Adrenal gland (tissue), 12 donors: ENCODE results near the gene MBNL2. TPM values are rescaled to one million over a fixed set of nuclear protein-coding genes. Genes with fewer than 3 reads are reported as not detected.

Source experiments
- DNase-seq, 7 donors: peaks; one replicate each; pipeline ENCODE4 v3.0.0-alpha.2; 2019 to 2020
- H3K27ac ChIP-seq, 5 donors: fragments of 200-600 bp; sonication (generic) in 4 of 5; 1 replicate in 3 of 5; 2 replicates in 2 of 5; pipeline versions ENCODE4 v1.5.1 to v1.8.0; 2016 to 2020; ENCODE audit warnings: mild to moderate bottlenecking in 1 of 5
- H3K27me3 ChIP-seq: fragments of 200-600 bp; 2 replicates; pipeline ENCODE4 v1.8.0; 2021
- H3K36me3 ChIP-seq, 2 donors: fragments of 200-600 bp; replicated peaks in 1 of 2; 1 replicate in 1 of 2; 2 replicates in 1 of 2; pipeline versions ENCODE4 v1.5.1 to v1.8.0; 2018 to 2022
- H3K4me1 ChIP-seq, 2 donors: fragments of 200-600 bp; replicated peaks in 1 of 2; 1 replicate in 1 of 2; 2 replicates in 1 of 2; pipeline versions ENCODE4 v1.5.1 to v1.8.0; 2018 to 2021
- H3K4me3 ChIP-seq, 4 donors: fragments of 200-600 bp; sonication (generic) in 3 of 4; one replicate each; pipeline ENCODE4 v1.5.1; 2016 to 2018
- H3K9me3 ChIP-seq, 3 donors: fragments of 200-600 bp; sonication (generic) in 1 of 3; replicated peaks in 1 of 3; 1 replicate in 2 of 3; 2 replicates in 1 of 3; pipeline versions ENCODE4 v1.5.1 to v1.8.0; 2016 to 2021
- POLR2A ChIP-seq, 2 donors: fragments of 450-650 bp; IDR thresholded peaks; one replicate each; pipeline ENCODE4 v1.6.1; 2017; ENCODE audit warnings: antibody characterized with exemption in 2 of 2, mild to moderate bottlenecking in 2 of 2, moderate library complexity in 1 of 2
- WGBS, 4 donors: extraction: QIAGEN DNeasy Blood & Tissue Kit in 2 of 4; methylation state at CpG; one replicate each; pipeline versions ENCODE4 v1.1.5 to v1.1.7; 2013 to 2017; 5-methylcytosine and 5-hydroxymethylcytosine counted together
- intact Hi-C, 2 donors: fragments of 100-400 bp; cut with DNase I; formaldehyde crosslinking; loops; one replicate each; pipeline versions ENCODE4 v1.14.1 to v1.15.0; 2022 to 2023
- polyA plus RNA-seq, 3 donors: library from polyadenylated mRNA; stranded (reverse); fragments of 200-250 nt in 2 of 3; fragments of 350-450 nt in 1 of 3; fragmentation: Illumina TruSeq in 1 of 3; extraction: RNeasy Lipid Tissue Mini Kit (QIAGEN cat#74804) in 1 of 3; gene quantifications; one replicate each; pipeline ENCODE4 v1.2.3, GENCODE V29; 2013 to 2014
- total RNA-seq, 9 donors: library from RNA; depleted of rRNA in 4 of 9; stranded (reverse); fragments of >200 nt in 4 of 9; fragments of 120-200 nt in 1 of 9; fragmentation: NEBNext Ultra II Directional in 1 of 9; extraction: Animal tissue kit (Norgen Biotek cat#: 25700) in 1 of 9; gene quantifications; one replicate each; pipeline versions ENCODE4 v1.1.0 to v1.2.4, GENCODE V29; 2013 to 2023
- TF ChIP-seq, protein P1 (sequence below), 6 experiments: fragments of 450-650 bp in 4 of 6; fragments of 200-600 bp in 2 of 6; sonication (generic) in 1 of 6; IDR thresholded peaks; 1 replicate in 5 of 6; 2 replicates in 1 of 6; pipeline versions ENCODE4 v1.5.1 to v1.8.0; 2016 to 2021; ENCODE audit warnings: antibody characterized with exemption in 6 of 6, mild to moderate bottlenecking in 2 of 6, moderate library complexity in 1 of 6
- donor health status: healthy with polysubstance abuse.
- donor health status: Bipolar disorder and iron deficiency.
- donor health status: DM: yes; HTN: yes; CAD: no.
- donor health status: DM: no; HTN: no; CAD: no.
- donor health status: DM: no; HTN: no; CAD: no.
- donor health status: DM: yes; HTN: yes; CAD: no.

The MBNL2 gene
- total and polyA plus RNA-seq, 12 donors = 29.2 to 250 (median 130) TPM

DNA sequence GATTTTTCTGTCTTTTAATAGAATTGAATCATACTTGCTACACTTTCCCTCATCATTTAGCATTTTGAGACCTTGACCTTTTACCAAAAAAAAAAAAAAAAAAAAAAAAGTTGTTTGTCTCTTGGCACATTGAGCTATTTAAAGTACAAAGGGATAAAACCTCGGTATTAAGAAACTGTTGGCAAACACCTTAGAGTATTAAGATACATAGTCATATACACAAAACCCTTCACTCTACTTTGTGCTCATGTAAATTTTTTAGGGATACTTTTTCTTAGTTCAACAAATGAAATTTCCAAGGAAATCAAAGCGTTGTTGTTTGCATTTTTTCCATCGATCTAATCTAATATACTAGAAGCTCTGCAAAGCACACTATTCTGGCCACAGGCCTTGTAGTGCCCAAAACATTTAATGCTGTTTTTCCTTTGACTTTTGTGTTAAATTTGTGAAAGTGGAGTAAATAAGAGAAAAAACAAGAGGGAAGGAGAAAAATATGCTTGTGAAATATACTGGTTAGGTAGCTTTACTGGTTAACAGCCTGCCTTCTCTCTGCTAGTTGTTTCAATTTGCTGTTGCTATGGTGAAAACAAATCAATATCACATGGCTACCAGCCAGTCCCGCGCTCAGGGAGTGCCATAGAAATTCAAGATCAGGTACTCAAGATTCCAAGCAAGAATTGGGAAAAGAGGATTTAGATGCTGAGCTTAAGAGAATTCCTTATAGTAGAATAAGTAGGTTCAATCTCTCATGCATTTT lies 2.6 kb downstream of the MBNL2 start:
- Histone ChIP-seq H3K27me3 (no peaks in the 10 kb centered on the region), H3K4me1 (peaks cover 32 to 57% of the 10 kb centered on the region in 2 donors), H3K4me3 (peak overlapping the region in 3 of 4 donors; percentile 63 to 87 (median 81)), H3K9me3 (no peaks in the 10 kb centered on the region), H3K27ac (peak overlapping the region; percentile 66 to 97 (median 94)), H3K36me3 (peaks cover 0 to 8% of the 10 kb centered on the region in 2 donors)
- peak in 2 of 7 donors; percentile 36 to 50 for DNase-seq
- 6 to 11% (median 9%) methylated on average over 5 of the region's 5 CpGs for WGBS, 4 donors
- TF ChIP-seq, protein P1, sequence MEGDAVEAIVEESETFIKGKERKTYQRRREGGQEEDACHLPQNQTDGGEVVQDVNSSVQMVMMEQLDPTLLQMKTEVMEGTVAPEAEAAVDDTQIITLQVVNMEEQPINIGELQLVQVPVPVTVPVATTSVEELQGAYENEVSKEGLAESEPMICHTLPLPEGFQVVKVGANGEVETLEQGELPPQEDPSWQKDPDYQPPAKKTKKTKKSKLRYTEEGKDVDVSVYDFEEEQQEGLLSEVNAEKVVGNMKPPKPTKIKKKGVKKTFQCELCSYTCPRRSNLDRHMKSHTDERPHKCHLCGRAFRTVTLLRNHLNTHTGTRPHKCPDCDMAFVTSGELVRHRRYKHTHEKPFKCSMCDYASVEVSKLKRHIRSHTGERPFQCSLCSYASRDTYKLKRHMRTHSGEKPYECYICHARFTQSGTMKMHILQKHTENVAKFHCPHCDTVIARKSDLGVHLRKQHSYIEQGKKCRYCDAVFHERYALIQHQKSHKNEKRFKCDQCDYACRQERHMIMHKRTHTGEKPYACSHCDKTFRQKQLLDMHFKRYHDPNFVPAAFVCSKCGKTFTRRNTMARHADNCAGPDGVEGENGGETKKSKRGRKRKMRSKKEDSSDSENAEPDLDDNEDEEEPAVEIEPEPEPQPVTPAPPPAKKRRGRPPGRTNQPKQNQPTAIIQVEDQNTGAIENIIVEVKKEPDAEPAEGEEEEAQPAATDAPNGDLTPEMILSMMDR (IDR thresholded peaks at IDR 0.05) = no peak
- no peak for TF ChIP-seq POLR2A (IDR thresholded peaks at IDR 0.05)
- intact Hi-C loops = loop anchor here (5.0 to 10.0 kb wide), 2 partner anchors 130 to 133 kb away; no protein-coding TSS in a partner anchor

DNA sequence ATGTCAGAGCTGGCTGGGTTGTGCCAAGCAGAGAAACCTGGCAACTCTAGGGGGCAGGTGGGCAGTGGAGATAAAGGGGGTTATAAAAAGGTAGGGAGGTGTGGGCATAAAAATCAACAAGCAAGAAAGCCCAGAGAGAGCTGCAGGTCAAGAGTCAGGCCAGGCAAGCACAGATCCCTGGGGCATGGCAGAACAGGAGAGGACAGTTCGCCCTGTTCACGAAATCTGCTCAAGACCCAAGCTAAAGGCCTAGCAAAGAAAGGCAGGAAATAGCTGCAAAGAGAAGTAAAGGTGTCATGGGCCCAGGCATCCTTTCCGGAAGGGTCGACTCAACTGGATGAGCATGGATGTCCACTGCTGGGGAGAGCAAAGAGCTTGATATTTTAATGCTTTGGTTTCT lies 3.4 kb downstream of the MBNL2 start:
- H3K27ac ChIP-seq = peak overlapping the region; percentile 6 to 97 (median 93)
- no peaks in the 10 kb centered on the region for H3K9me3 ChIP-seq
- no peak for DNase-seq
- peaks cover 0 to 8% of the 10 kb centered on the region in 2 donors for H3K36me3 ChIP-seq
- peak overlapping the region in 2 of 4 donors; percentile 6 to 81 for H3K4me3 ChIP-seq
- no peaks in the 10 kb centered on the region for H3K27me3 ChIP-seq
- TF ChIP-seq POLR2A (IDR thresholded peaks at IDR 0.05) = no peak
- TF ChIP-seq, protein P1 (IDR thresholded peaks at IDR 0.05) = no peak
- H3K4me1 ChIP-seq = peaks cover 40 to 65% of the 10 kb centered on the region in 2 donors
- 31 to 40% (median 35%) methylated on average over 4 of the region's 4 CpGs for WGBS, 4 donors
- intact Hi-C loops = loop anchor here in 1 of 2 donors (10.0 kb wide), 1 partner anchor 129 kb away; no protein-coding TSS in a partner anchor

DNA sequence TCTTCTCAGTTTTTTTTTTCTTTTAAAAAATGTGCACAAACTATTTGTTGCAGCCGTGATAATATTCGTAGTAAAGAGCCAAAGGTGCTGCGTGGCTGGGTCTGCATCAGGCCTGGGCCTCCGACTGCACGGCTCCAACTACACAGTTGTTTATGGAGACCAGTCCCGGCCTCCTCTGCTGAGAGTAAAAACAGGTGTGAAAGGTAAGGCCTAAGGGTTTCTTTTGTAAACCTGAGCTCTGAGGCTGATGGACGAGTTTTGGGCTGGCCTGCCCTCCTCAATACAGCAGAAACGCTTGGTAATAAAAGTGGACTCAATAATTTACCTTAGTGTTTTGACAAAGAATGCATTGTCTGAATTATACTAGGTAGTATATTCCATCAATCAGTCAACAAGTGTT lies 3.9 kb downstream of the MBNL2 start:
- H3K4me1 ChIP-seq = peaks cover 42 to 70% of the 10 kb centered on the region in 2 donors
- intact Hi-C loops = loop anchor here in 1 of 2 donors (10.0 kb wide), 1 partner anchor 129 kb away; no protein-coding TSS in a partner anchor
- TF ChIP-seq, protein P1 (IDR thresholded peaks at IDR 0.05) = no peak
- TF ChIP-seq POLR2A (IDR thresholded peaks at IDR 0.05) = no peak

DNA sequence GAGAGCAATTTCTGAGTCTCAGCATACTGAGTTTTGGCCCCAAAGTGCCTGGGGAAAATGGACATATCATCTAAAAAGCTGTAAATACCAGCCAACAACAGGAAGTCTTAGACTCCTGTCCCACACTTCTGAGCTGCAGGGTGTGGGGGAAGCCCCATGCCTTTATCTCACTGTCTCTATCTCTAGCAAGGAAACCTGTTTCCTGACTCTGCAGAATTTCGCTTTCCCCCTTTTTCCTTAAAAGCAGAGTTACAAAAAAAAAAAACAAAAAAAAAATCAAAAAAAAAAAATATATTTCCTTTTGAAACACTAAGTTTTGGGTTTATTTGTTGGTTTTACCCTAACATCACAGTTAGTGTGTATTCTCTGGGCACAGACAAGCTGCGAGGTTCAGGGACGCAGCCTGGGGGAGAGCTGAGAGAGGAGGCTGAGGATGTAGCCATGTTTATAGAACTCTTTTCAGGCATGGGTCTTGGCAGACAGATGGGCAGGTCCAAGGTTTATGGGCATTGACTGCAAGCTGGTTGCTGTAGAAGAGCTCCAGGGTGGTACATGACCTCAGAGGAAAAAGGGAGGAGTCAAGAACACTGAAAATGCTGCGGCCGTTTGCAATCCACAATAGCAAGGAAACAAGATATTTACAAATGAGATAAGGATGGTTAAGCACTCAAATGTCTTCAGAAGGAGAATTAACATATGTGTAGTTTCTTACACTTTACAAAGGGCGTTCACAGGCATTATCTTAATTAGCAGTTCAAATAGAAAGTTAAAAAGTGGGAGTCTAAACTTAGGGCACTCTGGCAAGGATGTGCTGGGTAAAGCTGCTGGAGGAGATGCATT lies 4.9 kb downstream of the MBNL2 start:
- intact Hi-C loops = loop anchor here in 1 of 2 donors (10.0 kb wide), 1 partner anchor 128 kb away; no protein-coding TSS in a partner anchor
- DNase-seq = peak in 6 of 7 donors; percentile 38 to 78 (median 56)
- peak overlapping the region in 2 of 5 donors; percentile 39 to 97 for H3K27ac ChIP-seq
- TF ChIP-seq, protein P1 (IDR thresholded peaks at IDR 0.05) = no peak
- TF ChIP-seq POLR2A (IDR thresholded peaks at IDR 0.05) = peak in 1 of 2 donors; percentile 48
- H3K4me1 ChIP-seq = peaks cover 43 to 72% of the 10 kb centered on the region in 2 donors
- H3K9me3 ChIP-seq = no peaks in the 10 kb centered on the region
- 20 to 34% (median 24%) methylated on average over 6 of the region's 6 CpGs for WGBS, 4 donors
- H3K4me3 ChIP-seq = peak overlapping the region in 1 of 4 donors; percentile 81
- no peaks in the 10 kb centered on the region for H3K27me3 ChIP-seq
- H3K36me3 ChIP-seq = peaks cover 0 to 8% of the 10 kb centered on the region in 2 donors

More for the DNA sequence above, 3.9 kb downstream of the MBNL2 start:
- Histone ChIP-seq H3K27me3 (no peaks in the 10 kb centered on the region), H3K9me3 (no peaks in the 10 kb centered on the region), H3K36me3 (peaks cover 0 to 8% of the 10 kb centered on the region in 2 donors), H3K4me3 (peak overlapping the region in 1 of 4 donors; percentile 81), H3K27ac (peak overlapping the region in 3 of 5 donors; percentile 33 to 97 (median 54))
- WGBS, 4 donors = 30 to 45% (median 37%) methylated on average over 8 of the region's 8 CpGs
- no peak for DNase-seq
